ENCODE results near the gene ZNF595.
"Not testable (repeated sequence)": the region's sequence is repeated elsewhere in the genome, so short reads cannot be mapped to it uniquely, and the experiment has no call there.

- TF ChIP-seq CTCF (IDR thresholded peaks at IDR 0.05; ENCODE audit: low read length); EZH2 (IDR thresholded peaks at IDR 0.05; ENCODE audit: borderline replicate concordance, low read length): not testable (repeated sequence)
Observed at GRCh38 chr4:86559-87324, 33.6 kb downstream of the ZNF595 start.

All from OCI-LY1 (cell line).